ENCODE measurements around the gene PGM1. TPM values are rescaled to one million over a fixed set of nuclear protein-coding genes. Genes with fewer than 3 reads are reported as not detected.

PGM1 gene
- total RNA-seq, 1 experiment from 2014 or later, result 124 TPM

- ChIA-PET CTCF (interaction anchor here (1.4 kb wide), 1 partner anchor 13 kb away, joined by 5 read pairs; no protein-coding TSS in a partner anchor), POLR2A (ENCODE audit: unreplicated experiment) (no interaction called here)
- no peak for ATAC-seq
- H3K4me3 ChIP-seq (ENCODE audit: low read length), result no peak overlapping the region
- no peaks in the 10 kb centered on the region for H3K36me3 ChIP-seq (ENCODE audit: low read depth, low read length)
- no peaks in the 10 kb centered on the region for H3K9me2 ChIP-seq (replicated peaks; ENCODE audit: low read length)
- no TSS peak for BruUV-seq (replicated peaks)
- H3K4me1 ChIP-seq (ENCODE audit: insufficient read depth, low read length), result peaks cover 45% of the 10 kb centered on the region
- no peaks in the 10 kb centered on the region for H4K20me1 ChIP-seq (ENCODE audit: low read length)
- H2AFZ ChIP-seq (ENCODE audit: low read length), result no peak overlapping the region
- H3K27ac ChIP-seq (ENCODE audit: low read length), result peak overlapping the region; percentile 79
- no peaks in the 10 kb centered on the region for H3K79me2 ChIP-seq (ENCODE audit: low read length)
- no peak overlapping the region for H3K9ac ChIP-seq (ENCODE audit: low read length)
- H3K4me2 ChIP-seq (ENCODE audit: low read length), result no peak overlapping the region
- no peaks in the 10 kb centered on the region for H3K27me3 ChIP-seq (ENCODE audit: low read length)
- H3K9me3 ChIP-seq (ENCODE audit: low read length), result no peaks in the 10 kb centered on the region
- H3F3A ChIP-seq (ENCODE audit: low read length, unreplicated experiment), result no peaks in the 10 kb centered on the region
- TF ChIP-seq EZH2phosphoT487 (IDR thresholded peaks at IDR 0.05; ENCODE audit: borderline replicate concordance, low read length) (no peak), EZH2 (IDR thresholded peaks at IDR 0.05; ENCODE audit: low read length, unreplicated experiment) (no peak)
- TF ChIP-seq, protein P1, sequence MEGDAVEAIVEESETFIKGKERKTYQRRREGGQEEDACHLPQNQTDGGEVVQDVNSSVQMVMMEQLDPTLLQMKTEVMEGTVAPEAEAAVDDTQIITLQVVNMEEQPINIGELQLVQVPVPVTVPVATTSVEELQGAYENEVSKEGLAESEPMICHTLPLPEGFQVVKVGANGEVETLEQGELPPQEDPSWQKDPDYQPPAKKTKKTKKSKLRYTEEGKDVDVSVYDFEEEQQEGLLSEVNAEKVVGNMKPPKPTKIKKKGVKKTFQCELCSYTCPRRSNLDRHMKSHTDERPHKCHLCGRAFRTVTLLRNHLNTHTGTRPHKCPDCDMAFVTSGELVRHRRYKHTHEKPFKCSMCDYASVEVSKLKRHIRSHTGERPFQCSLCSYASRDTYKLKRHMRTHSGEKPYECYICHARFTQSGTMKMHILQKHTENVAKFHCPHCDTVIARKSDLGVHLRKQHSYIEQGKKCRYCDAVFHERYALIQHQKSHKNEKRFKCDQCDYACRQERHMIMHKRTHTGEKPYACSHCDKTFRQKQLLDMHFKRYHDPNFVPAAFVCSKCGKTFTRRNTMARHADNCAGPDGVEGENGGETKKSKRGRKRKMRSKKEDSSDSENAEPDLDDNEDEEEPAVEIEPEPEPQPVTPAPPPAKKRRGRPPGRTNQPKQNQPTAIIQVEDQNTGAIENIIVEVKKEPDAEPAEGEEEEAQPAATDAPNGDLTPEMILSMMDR (conservative IDR thresholded peaks at IDR 0.05; ENCODE audit: low read depth, low read length), result no peak
- intact Hi-C loops (cut with micrococcal nuclease), result loop anchor here (2.0 kb wide), 1 partner anchor 26 kb away; no protein-coding TSS in a partner anchor
- no peak for DNase-seq
These were observed 111.9 kb downstream of the PGM1 start for GRCh38 chr1:63705078-63705477.

DNA sequence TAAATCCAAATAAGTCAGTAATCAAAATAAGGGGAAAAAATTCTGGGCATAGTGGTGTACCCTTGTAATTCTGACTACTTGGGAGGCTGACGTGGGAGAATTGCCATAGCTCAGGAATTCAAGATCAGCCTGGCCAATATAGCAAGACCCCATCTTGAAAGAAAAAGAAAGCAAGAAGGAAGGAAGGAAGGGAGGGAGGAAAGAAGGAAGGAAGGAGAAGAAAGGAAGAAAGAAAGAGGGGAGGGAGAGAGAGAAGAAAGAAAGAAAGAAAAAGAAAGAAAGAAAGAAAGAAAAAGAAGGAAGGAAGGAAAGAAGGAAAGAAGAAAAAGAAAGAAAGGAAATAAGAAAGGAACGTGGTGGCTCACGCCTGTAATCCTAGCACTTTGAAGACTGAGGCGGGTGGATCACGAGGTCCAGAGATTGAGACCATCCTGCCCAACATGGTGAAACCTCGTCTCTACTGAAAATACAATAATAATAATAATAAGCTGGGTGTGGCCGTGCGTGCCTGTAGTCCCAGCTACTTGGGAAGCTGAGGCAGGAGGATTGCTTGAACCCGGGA, 116.1 kb downstream of the PGM1 start:
- H3K9me2 ChIP-seq (replicated peaks; ENCODE audit: low read length), result no peaks in the 10 kb centered on the region
- no peak overlapping the region for H3K4me3 ChIP-seq (ENCODE audit: low read length)
- DNase-seq (no peak), ATAC-seq (no peak)
- no peaks in the 10 kb centered on the region for H3K9me3 ChIP-seq (ENCODE audit: low read length)
- H3K4me2 ChIP-seq (ENCODE audit: low read length), result no peak overlapping the region
- H3K9ac ChIP-seq (ENCODE audit: low read length), result no peak overlapping the region
- H3K79me2 ChIP-seq (ENCODE audit: low read length), result no peaks in the 10 kb centered on the region
- peaks cover 24% of the 10 kb centered on the region for H3K4me1 ChIP-seq (ENCODE audit: insufficient read depth, low read length)
- POLR2A ChIA-PET (ENCODE audit: unreplicated experiment), result no interaction called here
- BruUV-seq (replicated peaks), result no TSS peak
- H3F3A ChIP-seq (ENCODE audit: low read length, unreplicated experiment), result no peaks in the 10 kb centered on the region
- H4K20me1 ChIP-seq (ENCODE audit: low read length), result no peaks in the 10 kb centered on the region
- no peaks in the 10 kb centered on the region for H3K27me3 ChIP-seq (ENCODE audit: low read length)
- no peak for TF ChIP-seq EZH2 (IDR thresholded peaks at IDR 0.05; ENCODE audit: low read length, unreplicated experiment)
- TF ChIP-seq, protein P1 (conservative IDR thresholded peaks at IDR 0.05; ENCODE audit: low read depth, low read length), result no peak
- TF ChIP-seq EZH2phosphoT487 (IDR thresholded peaks at IDR 0.05; ENCODE audit: borderline replicate concordance, low read length), result no peak
- no peak overlapping the region for H2AFZ ChIP-seq (ENCODE audit: low read length)
- intact Hi-C loops (cut with micrococcal nuclease), result no loop called here
- H3K36me3 ChIP-seq (ENCODE audit: low read depth, low read length), result no peaks in the 10 kb centered on the region
- CTCF ChIA-PET, result no interaction called here
- no peak overlapping the region for H3K27ac ChIP-seq (ENCODE audit: low read length)

Other genes starting within 250 kb of the PGM1 start
- gene ALG6, start 225.8 kb upstream of the PGM1 start, total RNA-seq (2014; rRNA removed), result 16.0 and 17.3 TPM in 2 replicates
- 31.3 and 44.8 TPM in 2 replicates for gene ITGB3BP, start 70.2 kb upstream of the PGM1 start, total RNA-seq (2014; rRNA removed)
- gene EFCAB7, start 69.9 kb upstream of the PGM1 start, total RNA-seq (2014; rRNA removed), result 3.6 and 4.5 TPM in 2 replicates
- gene ROR1, start 180.6 kb downstream of the PGM1 start, total RNA-seq (2014; rRNA removed), result 16.5 and 22.6 TPM in 2 replicates

Measured in PC-3 (cell line).